ENCODE results near the gene TMEM178B. TPM values are rescaled to one million over a fixed set of nuclear protein-coding genes. Genes with fewer than 3 reads are reported as not detected.

Gene TMEM178B
- polyA plus RNA-seq, 1 of the 3 experiments (the other 2 are of a cell fraction), result 0.20 TPM

GRCh38 chr7:141387521-141388217 lies 313.8 kb downstream of the TMEM178B start (continued):
- no peak for TF ChIP-seq JUND (IDR thresholded peaks at IDR 0.05)
- TF ChIP-seq MXI1 (IDR thresholded peaks at IDR 0.05; ENCODE audit: low read depth, low read length), result no peak

GRCh38 chr7:141389140-141389796 lies 315.4 kb downstream of the TMEM178B start:
- no peaks in the 10 kb centered on the region for H3K79me2 ChIP-seq (ENCODE audit: insufficient read depth)
- H3F3A ChIP-seq (replicated peaks; ENCODE audit: insufficient read depth), result no peaks in the 10 kb centered on the region
- no peak overlapping the region for H3K4me3 ChIP-seq (ENCODE audit: low read depth in 2 of 2, low read length in 1 of 2)
- H3K36me3 ChIP-seq (replicated peaks in 1 of 2; ENCODE audit: control insufficient read depth in 1 of 2, insufficient read depth in 2 of 2, low read length in 1 of 2), result no peaks in the 10 kb centered on the region
- ChIA-PET CTCF (interaction anchor here (1.0 to 1.3 kb wide), 2 partner anchors 18 to 317 kb away, joined by 3 read pairs; no protein-coding TSS in a partner anchor), POLR2A (interaction anchor here (0.9 kb wide), 1 partner anchor 88 kb away, joined by 3 read pairs; no protein-coding TSS in a partner anchor)
- no peaks in the 10 kb centered on the region for H3K9me3 ChIP-seq
- H3K9me2 ChIP-seq, result no peaks in the 10 kb centered on the region
- 18% methylated on average over 6 of the region's 6 CpGs for WGBS (ENCODE audit: low lambda C conversion rate)
- no peaks in the 10 kb centered on the region for H4K20me1 ChIP-seq (ENCODE audit: insufficient read depth)
- H3K4me2 ChIP-seq, result no peak overlapping the region
- H3K4me1 ChIP-seq (ENCODE audit: control insufficient read depth in 1 of 2, insufficient read depth in 2 of 2, low read depth in 1 of 2, low read length in 1 of 2), result no peaks in the 10 kb centered on the region; a peak in 1 of 4 replicates
- no peak overlapping the region; a peak in 1 of 4 replicates for H3K27ac ChIP-seq (ENCODE audit: low read depth in 2 of 2, low read length in 1 of 2)
- H2AFZ ChIP-seq (ENCODE audit: low read depth), result no peak overlapping the region
- no peak for TF ChIP-seq POLR2AphosphoS5 (IDR thresholded peaks at IDR 0.05; ENCODE audit: low read depth, low read length)
- TF ChIP-seq CHD2 (IDR thresholded peaks at IDR 0.05; ENCODE audit: low read length, partially characterized antibody), result no peak
- TF ChIP-seq IRF3 (IDR thresholded peaks at IDR 0.05; ENCODE audit: low read depth, low read length), result no peak
- TF ChIP-seq CTCF (IDR thresholded peaks at IDR 0.05), result no peak
- no peak for DNase-seq
- no peak overlapping the region for H3K9ac ChIP-seq
- H3K27me3 ChIP-seq (ENCODE audit: insufficient read depth), result no peaks in the 10 kb centered on the region

- CTCF ChIA-PET, result interaction anchor here (1.3 kb wide), 1 partner anchor 318 kb away, joined by 3 read pairs; no protein-coding TSS in a partner anchor
- POLR2A ChIA-PET, result no interaction called here
- no peak overlapping the region for H2AFZ ChIP-seq (ENCODE audit: low read depth)
- H3K4me3 ChIP-seq (ENCODE audit: low read depth in 2 of 2, low read length in 1 of 2), result no peak overlapping the region
- H4K20me1 ChIP-seq (ENCODE audit: insufficient read depth), result no peaks in the 10 kb centered on the region
- H3K27me3 ChIP-seq (ENCODE audit: insufficient read depth), result no peaks in the 10 kb centered on the region
- DNase-seq, result no peak
- H3K4me1 ChIP-seq (ENCODE audit: control insufficient read depth in 1 of 2, insufficient read depth in 2 of 2, low read depth in 1 of 2, low read length in 1 of 2), result no peaks in the 10 kb centered on the region; a peak in 1 of 4 replicates
- H3K9me2 ChIP-seq, result no peaks in the 10 kb centered on the region
- H3K4me2 ChIP-seq, result no peak overlapping the region
- no peak overlapping the region for H3K27ac ChIP-seq (ENCODE audit: low read depth in 2 of 2, low read length in 1 of 2)
- H3K9me3 ChIP-seq, result no peaks in the 10 kb centered on the region
- H3F3A ChIP-seq (replicated peaks; ENCODE audit: insufficient read depth), result no peaks in the 10 kb centered on the region
- no peak for TF ChIP-seq NRF1 (IDR thresholded peaks at IDR 0.05; ENCODE audit: low read depth, low read length)
- no peak for TF ChIP-seq POLR2AphosphoS5 (IDR thresholded peaks at IDR 0.05; ENCODE audit: low read depth, low read length)
- no peak for TF ChIP-seq REST (IDR thresholded peaks at IDR 0.05; ENCODE audit: low read depth, low read length)
- TF ChIP-seq CHD2 (IDR thresholded peaks at IDR 0.05; ENCODE audit: low read length, partially characterized antibody), result no peak
- no peak for TF ChIP-seq RCOR1 (IDR thresholded peaks at IDR 0.05; ENCODE audit: low read length)
- TF ChIP-seq JUND (IDR thresholded peaks at IDR 0.05), result no peak
- TF ChIP-seq ELF1 (IDR thresholded peaks at IDR 0.05), result no peak
- no peak for TF ChIP-seq SIN3A (IDR thresholded peaks at IDR 0.05; ENCODE audit: borderline replicate concordance, low read depth, low read length)
- no peak for TF ChIP-seq EZH2phosphoT487 (IDR thresholded peaks at IDR 0.05; ENCODE audit: borderline replicate concordance, low read depth)
- H3K79me2 ChIP-seq (ENCODE audit: insufficient read depth), result no peaks in the 10 kb centered on the region
- WGBS (ENCODE audit: low lambda C conversion rate), result 28% methylated on average over 6 of the region's 6 CpGs
- H3K36me3 ChIP-seq (replicated peaks in 1 of 2; ENCODE audit: control insufficient read depth in 1 of 2, insufficient read depth in 2 of 2, low read length in 1 of 2), result no peaks in the 10 kb centered on the region
- H3K9ac ChIP-seq, result no peak overlapping the region
These were observed 316.5 kb downstream of the TMEM178B start for GRCh38 chr7:141390339-141390738.

All from SK-N-SH (cell line).